ENCODE measurements around the gene CHRNA5. TPM values are rescaled to one million over a fixed set of nuclear protein-coding genes. Genes with fewer than 3 reads are reported as not detected.

CHRNA5 gene
- total and polyA plus RNA-seq, 9 of the 15 experiments (the other 6 are each of a cell fraction or from before 2014, with no cell fraction given) = 2.8 to 16.1 (median 11.4) TPM

GRCh38 chr15:78641749-78642275 lies 76.5 kb downstream of the CHRNA5 start:
- no peaks in the 10 kb centered on the region for H3K9me3 ChIP-seq (replicated peaks; ENCODE audit: control insufficient read depth, insufficient read depth, low read depth, low read length)
- H4K20me1 ChIP-seq (replicated peaks; ENCODE audit: control insufficient read depth, insufficient read depth, low read length) = 0 out of 2 replicates have a peak, but pooled peaks cover under 1% of the 10 kb centered on the region
- BruUV-seq (replicated peaks) = no TSS peak
- 11% methylated on average over 11 of the region's 11 CpGs for WGBS (ENCODE audit: insufficient coverage, low coverage, missing lambda C conversion rate)
- no peak overlapping the region for H3K4me2 ChIP-seq (ENCODE audit: insufficient read depth, low read length)
- FAIRE-seq = no peak
- ATAC-seq = peak; percentile 19; the same call in 1 of the 3 replicates
- no peak overlapping the region for H3K9ac ChIP-seq (ENCODE audit: insufficient read depth in 1 of 2, low read depth in 2 of 2, low read length in 2 of 2)
- H3K27ac ChIP-seq (ENCODE audit: extremely low read depth, low read depth, low read length) = no peak overlapping the region
- no peaks in the 10 kb centered on the region for H3K9me1 ChIP-seq (ENCODE audit: control insufficient read depth, insufficient read depth, low read length)
- ChIA-PET POLR2A (interaction anchor here (0.6 to 1.3 kb wide), 4 partner anchors 20 to 343 kb away, joined by 3 to 4 read pairs (median 3); no protein-coding TSS in a partner anchor), CTCF (ENCODE audit: low intra/inter-chr PET ratio) (interaction anchor here (1.1 kb wide), 1 partner anchor 66 kb away, joined by 3 read pairs; no protein-coding TSS in a partner anchor)
- TF ChIP-seq CBFB (CRISPR knock-in tag; IDR thresholded peaks at IDR 0.05) (no peak), ZNF282 (CRISPR knock-in tag; IDR thresholded peaks at IDR 0.05) (no peak), BMI1 (IDR thresholded peaks at IDR 0.05; ENCODE audit: low read length) (no peak), CHD1 (IDR thresholded peaks at IDR 0.05; ENCODE audit: low read length) (no peak), ELF2 (CRISPR knock-in tag; IDR thresholded peaks at IDR 0.05) (no peak), MEF2A (IDR thresholded peaks at IDR 0.05; ENCODE audit: control insufficient read depth, low read depth, low read length) (no peak), MCM3 (IDR thresholded peaks at IDR 0.05) (no peak), XRCC3 (IDR thresholded peaks at IDR 0.05) (no peak), MCM5 (IDR thresholded peaks at IDR 0.05; ENCODE audit: low read depth) (no peak), OTX1 (CRISPR knock-in tag; IDR thresholded peaks at IDR 0.05) (no peak)
- TF ChIP-seq, protein P1, sequence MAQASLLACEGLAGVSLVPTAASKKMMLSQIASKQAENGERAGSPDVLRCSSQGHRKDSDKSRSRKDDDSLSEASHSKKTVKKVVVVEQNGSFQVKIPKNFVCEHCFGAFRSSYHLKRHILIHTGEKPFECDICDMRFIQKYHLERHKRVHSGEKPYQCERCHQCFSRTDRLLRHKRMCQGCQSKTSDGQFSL (CRISPR knock-in tag; IDR thresholded peaks at IDR 0.05) = no peak
- TF ChIP-seq, protein P1 (tag; IDR thresholded peaks at IDR 0.05) = no peak
- TF ChIP-seq, protein P2, sequence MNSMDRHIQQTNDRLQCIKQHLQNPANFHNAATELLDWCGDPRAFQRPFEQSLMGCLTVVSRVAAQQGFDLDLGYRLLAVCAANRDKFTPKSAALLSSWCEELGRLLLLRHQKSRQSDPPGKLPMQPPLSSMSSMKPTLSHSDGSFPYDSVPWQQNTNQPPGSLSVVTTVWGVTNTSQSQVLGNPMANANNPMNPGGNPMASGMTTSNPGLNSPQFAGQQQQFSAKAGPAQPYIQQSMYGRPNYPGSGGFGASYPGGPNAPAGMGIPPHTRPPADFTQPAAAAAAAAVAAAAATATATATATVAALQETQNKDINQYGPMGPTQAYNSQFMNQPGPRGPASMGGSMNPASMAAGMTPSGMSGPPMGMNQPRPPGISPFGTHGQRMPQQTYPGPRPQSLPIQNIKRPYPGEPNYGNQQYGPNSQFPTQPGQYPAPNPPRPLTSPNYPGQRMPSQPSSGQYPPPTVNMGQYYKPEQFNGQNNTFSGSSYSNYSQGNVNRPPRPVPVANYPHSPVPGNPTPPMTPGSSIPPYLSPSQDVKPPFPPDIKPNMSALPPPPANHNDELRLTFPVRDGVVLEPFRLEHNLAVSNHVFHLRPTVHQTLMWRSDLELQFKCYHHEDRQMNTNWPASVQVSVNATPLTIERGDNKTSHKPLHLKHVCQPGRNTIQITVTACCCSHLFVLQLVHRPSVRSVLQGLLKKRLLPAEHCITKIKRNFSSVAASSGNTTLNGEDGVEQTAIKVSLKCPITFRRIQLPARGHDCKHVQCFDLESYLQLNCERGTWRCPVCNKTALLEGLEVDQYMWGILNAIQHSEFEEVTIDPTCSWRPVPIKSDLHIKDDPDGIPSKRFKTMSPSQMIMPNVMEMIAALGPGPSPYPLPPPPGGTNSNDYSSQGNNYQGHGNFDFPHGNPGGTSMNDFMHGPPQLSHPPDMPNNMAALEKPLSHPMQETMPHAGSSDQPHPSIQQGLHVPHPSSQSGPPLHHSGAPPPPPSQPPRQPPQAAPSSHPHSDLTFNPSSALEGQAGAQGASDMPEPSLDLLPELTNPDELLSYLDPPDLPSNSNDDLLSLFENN (IDR thresholded peaks at IDR 0.05; ENCODE audit: low read depth in 2 of 2, low read length in 2 of 2) = no peak
- peaks cover 3 to 12% of the 10 kb centered on the region in 2 experiments; a peak in 3 of 5 replicates for H3K4me1 ChIP-seq (replicated peaks in 1 of 2; ENCODE audit: control insufficient read depth in 2 of 2, insufficient read depth in 2 of 2, low read length in 2 of 2)
- intact Hi-C loops (cut with micrococcal nuclease) = no loop called here
- no peak overlapping the region for H3K4me3 ChIP-seq
- peaks cover 14 to 35% of the 10 kb centered on the region in 2 experiments; a peak in 4 of 5 replicates for H3K27me3 ChIP-seq (ENCODE audit: control insufficient read depth in 2 of 2, insufficient read depth in 2 of 2, low read length in 2 of 2)
- no peak overlapping the region; the same call in 1 of the 2 replicates for H2AFZ ChIP-seq (ENCODE audit: low read depth, low read length)
- in situ Hi-C loops (cut with MboI) = no loop called here
- H3K79me2 ChIP-seq (ENCODE audit: control insufficient read depth, insufficient read depth, low read length) = no peaks in the 10 kb centered on the region
- no peak for DNase-seq (ENCODE audit: extremely low read depth in 1 of 4, low spot score in 3 of 4)
- no peaks in the 10 kb centered on the region for H3K36me3 ChIP-seq (ENCODE audit: control insufficient read depth, insufficient read depth, low read length)

All from K562 (cell line).